Esophagus (tissue), 2 donors: Measurements from ENCODE around the gene PDE4D. TPM values are rescaled to one million over a fixed set of nuclear protein-coding genes. Genes with fewer than 3 reads are reported as not detected.
A peak's percentile ranks its signal among the peaks of the same experiment; 100 is the strongest.
"Not testable (repeated sequence)": the region's sequence is repeated elsewhere in the genome, so short reads cannot be mapped to it uniquely, and the experiment has no call there.

Source experiments
- H3K27ac ChIP-seq, 2 donors: one replicate each; pipeline ENCODE4 v1.5.1; 2013; ENCODE audit warnings: low read depth in 2 of 2, mild to moderate bottlenecking in 2 of 2, inconsistent platforms in 1 of 2, low read length in 1 of 2, moderate library complexity in 1 of 2
- H3K27me3 ChIP-seq, 2 donors: one replicate each; pipeline ENCODE4 v1.6.1; 2013; ENCODE audit warnings: low read length in 2 of 2, control low read depth in 1 of 2, mild to moderate bottlenecking in 1 of 2; ENCODE audit not compliant: insufficient read depth in 2 of 2, control insufficient read depth in 1 of 2
- H3K36me3 ChIP-seq, 2 donors: one replicate each; pipeline ENCODE4 v1.6.1; 2013; ENCODE audit warnings: low read length in 1 of 2; ENCODE audit not compliant: control insufficient read depth in 2 of 2, insufficient read depth in 2 of 2
- H3K4me1 ChIP-seq, 2 donors: one replicate each; pipeline ENCODE4 v1.6.1; 2013; ENCODE audit warnings: low read length in 1 of 2; ENCODE audit not compliant: control insufficient read depth in 2 of 2, insufficient read depth in 2 of 2
- H3K4me3 ChIP-seq, 2 donors: one replicate each; pipeline ENCODE4 v1.5.1; 2013; ENCODE audit warnings: low read length in 2 of 2, mild to moderate bottlenecking in 2 of 2, low read depth in 1 of 2, moderate library complexity in 1 of 2
- H3K9me3 ChIP-seq, 2 donors: one replicate each; pipeline ENCODE4 v1.6.1; 2013; ENCODE audit warnings: mild to moderate bottlenecking in 2 of 2, low read depth in 1 of 2, low read length in 1 of 2, moderate library complexity in 1 of 2; ENCODE audit not compliant: control insufficient read depth in 2 of 2, insufficient read depth in 1 of 2
- WGBS, 2 donors: extraction: QIAGEN DNeasy Blood & Tissue Kit; methylation state at CpG; one replicate each; pipeline ENCODE4 v1.1.7; 2013; 5-methylcytosine and 5-hydroxymethylcytosine counted together
- polyA plus RNA-seq, 2 donors: library from polyadenylated mRNA; stranded (reverse); fragments of 200-250 nt; gene quantifications; one replicate each; pipeline ENCODE4 v1.2.3, GENCODE V29; 2013
- donor health status: healthy with polysubstance abuse.
- donor health status: Bipolar disorder and iron deficiency.

Gene PDE4D
- polyA plus RNA-seq, 2 donors = 1.5 to 2.5 TPM

- WGBS, 2 donors = 79 to 84% methylated on average over 1 of the region's 1 CpG
- no peak overlapping the region for H3K27ac ChIP-seq
- no peak overlapping the region for H3K4me3 ChIP-seq
- H3K9me3 ChIP-seq = no peaks in the 10 kb centered on the region
- H3K27me3 ChIP-seq = no peaks in the 10 kb centered on the region
- H3K4me1 ChIP-seq = no peaks in the 10 kb centered on the region
- H3K36me3 ChIP-seq = no peaks in the 10 kb centered on the region
These were observed 287.6 kb downstream of the PDE4D start for GRCh38 chr5:59605915-59606314.

GRCh38 chr5:59604111-59604510 lies 289.4 kb downstream of the PDE4D start:
- Histone ChIP-seq H3K4me1 (no peaks in the 10 kb centered on the region), H3K36me3 (no peaks in the 10 kb centered on the region), H3K4me3 (no peak overlapping the region), H3K27ac (no peak overlapping the region), H3K27me3 (no peaks in the 10 kb centered on the region), H3K9me3 (no peaks in the 10 kb centered on the region)
- 74 to 85% methylated on average over 4 of the region's 4 CpGs for WGBS, 2 donors

DNA sequence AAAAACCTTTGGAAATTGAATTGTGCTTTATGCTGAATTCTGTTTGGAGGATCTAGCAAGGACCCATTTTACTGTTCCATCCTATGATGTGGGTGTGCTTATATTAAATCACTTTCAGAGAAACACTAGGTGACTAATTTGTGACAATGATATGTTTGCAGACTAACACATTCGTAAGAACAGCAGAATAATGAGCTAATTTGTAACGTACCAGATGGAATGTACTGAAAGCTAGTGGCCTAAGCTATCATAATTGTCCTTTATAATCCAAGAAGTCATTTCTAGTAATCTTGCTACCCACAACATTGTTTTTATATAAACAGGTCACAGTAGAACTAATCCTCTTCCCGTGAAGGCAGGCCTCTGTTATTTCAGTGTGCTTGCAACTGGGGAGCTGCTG lies 292.5 kb downstream of the PDE4D start:
- no peaks in the 10 kb centered on the region for H3K36me3 ChIP-seq
- H3K27ac ChIP-seq = no peak overlapping the region
- H3K4me1 ChIP-seq = no peaks in the 10 kb centered on the region
- no peaks in the 10 kb centered on the region for H3K9me3 ChIP-seq
- H3K27me3 ChIP-seq = no peaks in the 10 kb centered on the region
- 56 to 61% methylated on average over 3 of the region's 3 CpGs for WGBS, 2 donors
- H3K4me3 ChIP-seq = no peak overlapping the region

DNA sequence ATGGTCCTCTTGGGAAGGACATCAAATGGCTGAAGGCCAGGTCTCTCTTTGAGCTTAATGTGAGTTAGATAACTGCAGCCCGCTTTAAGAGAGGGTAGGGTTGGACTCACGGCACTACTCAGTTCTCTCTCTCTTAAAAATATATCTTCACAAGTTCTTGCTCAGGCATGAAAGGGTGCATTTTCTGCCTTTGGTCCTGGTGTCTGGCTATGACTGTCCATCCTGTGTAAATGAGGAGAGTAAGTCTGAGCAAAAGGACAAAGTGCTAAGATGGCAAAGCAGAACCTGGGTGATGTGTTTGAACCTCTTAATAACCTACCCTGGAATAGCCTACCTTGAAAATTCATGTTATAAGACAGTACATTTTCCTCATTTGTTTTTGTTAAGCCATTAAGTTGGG lies 293.4 kb downstream of the PDE4D start:
- no peaks in the 10 kb centered on the region for H3K9me3 ChIP-seq
- H3K36me3 ChIP-seq = no peaks in the 10 kb centered on the region
- no peaks in the 10 kb centered on the region for H3K27me3 ChIP-seq
- H3K27ac ChIP-seq = no peak overlapping the region
- no peak overlapping the region for H3K4me3 ChIP-seq
- H3K4me1 ChIP-seq = no peaks in the 10 kb centered on the region
- WGBS, 2 donors = 96 to 99% methylated on average over 2 of the region's 2 CpGs

DNA sequence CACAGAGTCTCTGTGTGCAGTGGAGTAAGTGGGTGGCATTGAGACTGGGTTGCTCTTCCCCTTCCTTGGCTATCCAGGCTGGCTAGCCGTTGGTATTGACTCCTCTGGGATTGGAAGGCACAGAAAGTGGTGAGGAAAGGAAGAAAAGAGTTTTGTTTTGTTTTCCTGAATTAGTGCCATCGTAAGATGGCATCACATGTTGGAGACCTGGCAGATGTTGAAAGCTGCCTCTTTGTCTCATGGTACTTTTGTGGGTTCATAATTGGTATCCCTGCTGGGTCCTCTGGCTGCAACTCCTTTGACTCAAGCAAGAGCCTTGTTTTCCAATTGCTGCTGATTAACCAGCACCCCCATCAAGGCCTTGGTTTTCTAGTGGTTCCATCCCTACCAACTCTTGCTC lies 293.8 kb downstream of the PDE4D start:
- WGBS, 2 donors = 89 to 91% methylated on average over 2 of the region's 2 CpGs
- H3K36me3 ChIP-seq = no peaks in the 10 kb centered on the region
- no peaks in the 10 kb centered on the region for H3K27me3 ChIP-seq
- no peak overlapping the region for H3K27ac ChIP-seq
- H3K4me1 ChIP-seq = no peaks in the 10 kb centered on the region
- no peak overlapping the region for H3K4me3 ChIP-seq
- H3K9me3 ChIP-seq = no peaks in the 10 kb centered on the region

- Histone ChIP-seq H3K27ac (no peak overlapping the region), H3K27me3 (no peaks in the 10 kb centered on the region), H3K4me1 (no peaks in the 10 kb centered on the region), H3K9me3 (no peaks in the 10 kb centered on the region), H3K4me3 (peak overlapping the region in 1 of 2 donors; percentile 16), H3K36me3 (no peaks in the 10 kb centered on the region)
- WGBS, 2 donors = 23 to 24% methylated on average over 2 of the region's 2 CpGs
These were observed 295.0 kb downstream of the PDE4D start for GRCh38 chr5:59598547-59598874.

DNA sequence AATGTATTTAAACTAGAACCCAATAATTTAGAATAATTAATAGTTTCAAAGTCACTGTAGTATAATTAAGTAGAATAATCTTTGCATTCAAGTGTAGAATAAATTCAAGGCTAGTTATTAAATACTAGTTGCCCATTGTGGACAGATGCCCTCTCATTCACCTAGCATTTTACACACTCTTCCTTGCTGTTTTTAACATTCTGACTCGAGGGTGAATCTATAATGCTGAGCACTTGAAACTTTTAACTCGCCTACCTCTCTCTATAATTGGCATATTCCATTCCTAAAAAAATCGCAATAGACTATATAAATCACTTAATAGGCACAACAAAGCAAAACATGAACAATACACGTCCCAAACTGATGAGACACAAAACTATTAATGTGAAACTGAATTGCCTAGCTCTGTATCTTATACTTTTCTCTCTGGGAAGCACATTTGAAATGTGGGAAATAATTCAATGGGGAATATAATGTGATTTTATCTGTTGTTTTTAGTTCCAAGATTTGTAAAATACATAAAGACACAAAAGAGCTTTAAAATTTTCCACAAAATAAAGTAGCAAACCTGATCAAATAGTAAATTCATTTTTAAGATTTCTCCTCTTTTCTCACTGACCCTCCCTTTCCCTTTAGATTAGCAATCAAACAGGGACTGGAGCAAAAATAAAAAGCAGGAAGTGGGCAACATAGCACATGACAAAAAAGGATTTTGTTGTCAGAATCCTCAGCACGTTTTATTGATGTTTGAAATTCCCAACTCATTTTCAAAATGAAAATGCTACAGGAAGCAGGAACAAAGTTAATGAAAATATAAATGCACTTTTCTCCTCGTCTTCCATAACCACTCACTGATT lies 295.6 kb downstream of the PDE4D start:
- no peak overlapping the region for H3K27ac ChIP-seq
- WGBS, 2 donors = 38 to 51% methylated on average over 6 of the region's 6 CpGs
- H3K36me3 ChIP-seq = no peaks in the 10 kb centered on the region
- H3K9me3 ChIP-seq = no peaks in the 10 kb centered on the region
- no peaks in the 10 kb centered on the region for H3K27me3 ChIP-seq
- H3K4me1 ChIP-seq = no peaks in the 10 kb centered on the region
- H3K4me3 ChIP-seq = peak overlapping the region in 1 of 2 donors; percentile 16

DNA sequence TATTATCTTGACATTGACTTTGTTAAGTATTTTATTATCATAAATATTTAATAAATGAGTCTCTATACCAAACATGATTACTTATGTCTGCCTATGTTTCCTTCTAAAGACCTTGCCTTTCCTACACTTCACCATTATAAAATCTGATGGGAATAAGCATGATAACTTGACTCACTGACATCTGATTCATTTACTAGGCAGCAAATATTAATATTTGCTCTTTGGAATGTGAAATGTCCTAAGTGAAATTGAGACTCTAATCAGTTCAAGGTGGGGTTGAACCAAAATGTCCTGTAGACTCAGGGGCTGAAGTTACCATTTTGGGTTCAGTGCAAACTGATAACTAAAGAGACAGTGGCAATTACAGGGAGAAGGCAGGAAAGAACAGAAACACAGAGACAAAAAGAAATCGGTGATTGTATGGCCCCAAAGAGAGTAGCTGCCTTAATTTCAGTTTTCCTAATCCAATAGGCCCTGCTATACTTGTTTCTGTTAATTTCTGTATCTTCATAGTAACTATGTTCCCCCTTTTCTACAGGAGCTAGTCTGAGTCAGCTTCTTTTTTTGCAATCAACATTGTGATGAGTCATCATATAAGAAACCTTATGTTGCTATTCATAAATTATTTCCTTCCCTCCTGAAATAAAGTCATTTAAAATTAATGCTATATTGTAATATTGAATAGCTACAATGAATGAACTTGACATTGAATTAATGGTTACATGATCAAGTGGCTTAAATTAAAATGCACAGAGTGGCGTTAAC lies 296.8 kb downstream of the PDE4D start:
- Histone ChIP-seq H3K4me3 (no peak overlapping the region), H3K27ac (no peak overlapping the region), H3K9me3 (no peaks in the 10 kb centered on the region), H3K36me3 (no peaks in the 10 kb centered on the region), H3K4me1 (no peaks in the 10 kb centered on the region), H3K27me3 (no peaks in the 10 kb centered on the region)
- WGBS, 2 donors = 74 to 85% methylated on average over 2 of the region's 2 CpGs

DNA sequence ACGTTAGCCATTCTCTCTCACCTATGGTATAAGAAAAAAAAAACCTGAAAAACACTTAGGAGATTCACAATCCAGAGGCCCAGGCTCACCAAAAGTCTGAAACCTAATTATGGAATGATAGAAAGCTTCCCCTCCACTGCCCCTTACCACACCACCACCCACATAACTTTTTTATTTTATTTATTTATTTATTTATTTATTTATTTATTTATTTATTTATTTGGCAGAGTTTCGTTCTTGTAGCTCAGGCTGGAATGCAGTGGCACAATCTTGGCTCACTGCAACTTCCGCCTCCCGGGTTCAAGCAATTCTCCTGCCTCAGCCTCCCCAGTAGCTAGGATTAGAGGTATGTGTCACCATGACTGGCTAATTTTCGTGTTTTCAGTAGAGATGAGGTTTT lies 299.4 kb downstream of the PDE4D start:
- H3K4me3 ChIP-seq, H3K27ac ChIP-seq, H3K9me3 ChIP-seq, H3K36me3 ChIP-seq, H3K4me1 ChIP-seq, H3K27me3 ChIP-seq: not testable (repeated sequence)
- WGBS, 2 donors = 89 to 91% methylated on average over 5 of the region's 5 CpGs
